ENCODE results near the gene PRKD1.
"Not testable (repeated sequence)": the region's sequence is repeated elsewhere in the genome, so short reads cannot be mapped to it uniquely, and the experiment has no call there.

PRKD1 gene

GRCh38 chr14:29743531-29743930 is 184.1 kb downstream of the PRKD1 start:
- DNase-seq (ENCODE audit: low read depth, low spot score): no peak

- no peak for DNase-seq (ENCODE audit: low read depth, low spot score)
Measured at GRCh38 chr14:29741909-29742401, 185.7 kb downstream of the PRKD1 start.

GRCh38 chr14:29740491-29740890 is 187.2 kb downstream of the PRKD1 start:
- DNase-seq (ENCODE audit: low read depth, low spot score): no peak

- DNase-seq (ENCODE audit: low read depth, low spot score): no peak
Measured at GRCh38 chr14:29738950-29739349, 188.7 kb downstream of the PRKD1 start.

- no peak for DNase-seq (ENCODE audit: low read depth, low spot score)
Measured at GRCh38 chr14:29738056-29738455, 189.6 kb downstream of the PRKD1 start.

GRCh38 chr14:29735459-29735858 is 192.2 kb downstream of the PRKD1 start:
- no peak for DNase-seq (ENCODE audit: low read depth, low spot score)

GRCh38 chr14:29734732-29735131 is 192.9 kb downstream of the PRKD1 start:
- DNase-seq (ENCODE audit: low read depth, low spot score): no peak

GRCh38 chr14:29726560-29727331 is 200.9 kb downstream of the PRKD1 start:
- DNase-seq (ENCODE audit: low read depth, low spot score): not testable (repeated sequence)

GRCh38 chr14:29724991-29725390 is 202.7 kb downstream of the PRKD1 start:
- no peak for DNase-seq (ENCODE audit: low read depth, low spot score)

- no peak for DNase-seq (ENCODE audit: low read depth, low spot score)
Measured at GRCh38 chr14:29722831-29723230, 204.8 kb downstream of the PRKD1 start.

- no peak for DNase-seq (ENCODE audit: low read depth, low spot score)
Measured at GRCh38 chr14:29721586-29721985, 206.1 kb downstream of the PRKD1 start.

- DNase-seq (ENCODE audit: low read depth, low spot score): no peak
Measured at GRCh38 chr14:29717901-29718300, 209.7 kb downstream of the PRKD1 start.

- no peak for DNase-seq (ENCODE audit: low read depth, low spot score)
Measured at GRCh38 chr14:29716150-29716549, 211.5 kb downstream of the PRKD1 start.

GRCh38 chr14:29712601-29713000 is 215.0 kb downstream of the PRKD1 start:
- no peak for DNase-seq (ENCODE audit: low read depth, low spot score)

- no peak for DNase-seq (ENCODE audit: low read depth, low spot score)
Measured at GRCh38 chr14:29710015-29710414, 217.6 kb downstream of the PRKD1 start.

- DNase-seq (ENCODE audit: low read depth, low spot score): no peak
Measured at GRCh38 chr14:29709490-29709889, 218.2 kb downstream of the PRKD1 start.

GRCh38 chr14:29706700-29707099 is 220.9 kb downstream of the PRKD1 start:
- DNase-seq (ENCODE audit: low read depth, low spot score): no peak

- no peak for DNase-seq (ENCODE audit: low read depth, low spot score)
Measured at GRCh38 chr14:29705801-29706200, 221.8 kb downstream of the PRKD1 start.

- not testable (repeated sequence) for DNase-seq (ENCODE audit: low read depth, low spot score)
Measured at GRCh38 chr14:29689597-29689996, 238.1 kb downstream of the PRKD1 start.

- DNase-seq (ENCODE audit: low read depth, low spot score): no peak
Measured at GRCh38 chr14:29687866-29688265, 239.8 kb downstream of the PRKD1 start.

GRCh38 chr14:29687071-29687765 is 240.4 kb downstream of the PRKD1 start:
- DNase-seq (ENCODE audit: low read depth, low spot score): no peak

GRCh38 chr14:29684926-29685325 is 242.7 kb downstream of the PRKD1 start:
- DNase-seq (ENCODE audit: low read depth, low spot score): no peak

GRCh38 chr14:29682789-29683188 is 244.9 kb downstream of the PRKD1 start:
- DNase-seq (ENCODE audit: low read depth, low spot score): no peak
